Glutamatergic neuron (in vitro differentiated cells): ENCODE results near the gene KSR1. TPM values are rescaled to one million over a fixed set of nuclear protein-coding genes. Genes with fewer than 3 reads are reported as not detected.

Experiments used
- DNase-seq: peaks from one replicate; pipeline ENCODE4 v3.0.0; 2022
- H3K27ac Mint-ChIP-seq: one replicate; pipeline ENCODE4 v1.8.0; 2020; ENCODE audit warnings: mild to moderate bottlenecking, mixed read lengths, inconsistent platforms; ENCODE audit not compliant: unreplicated experiment
- H3K27me3 Mint-ChIP-seq: one replicate; pipeline ENCODE4 v1.8.0; 2020; ENCODE audit warnings: mild to moderate bottlenecking, moderate library complexity, mixed read lengths, inconsistent platforms; ENCODE audit not compliant: unreplicated experiment
- H3K36me3 Mint-ChIP-seq: one replicate; pipeline ENCODE4 v1.8.0; 2020; ENCODE audit warnings: mild to moderate bottlenecking, mixed read lengths, inconsistent platforms; ENCODE audit not compliant: unreplicated experiment
- H3K4me1 Mint-ChIP-seq: one replicate; pipeline ENCODE4 v1.8.0; 2020; ENCODE audit warnings: mild to moderate bottlenecking, low read depth, mixed read lengths, inconsistent platforms; ENCODE audit not compliant: unreplicated experiment
- H3K4me3 Mint-ChIP-seq: one replicate; pipeline ENCODE4 v1.8.0; 2020; ENCODE audit warnings: mild to moderate bottlenecking, mixed read lengths, inconsistent platforms; ENCODE audit not compliant: unreplicated experiment
- H3K9me3 Mint-ChIP-seq: one replicate; pipeline ENCODE4 v1.8.0; 2020; ENCODE audit warnings: mild to moderate bottlenecking, moderate library complexity, mixed read lengths, inconsistent platforms; ENCODE audit not compliant: unreplicated experiment
- CTCF ChIP-seq: fragments of 200-600 bp; sonication (generic); IDR thresholded peaks from one replicate; pipeline ENCODE4 v1.5.0; 2021; ENCODE audit not compliant: partially characterized antibody, unreplicated experiment
- total RNA-seq: library from RNA; stranded (reverse); fragmentation: NEBNext Ultra II Directional; extraction: Animal tissue kit (Norgen Biotek cat#: 25700); gene quantifications from one replicate; pipeline ENCODE4 v1.2.1, GENCODE V29; 2021; ENCODE audit not compliant: unreplicated experiment

Gene KSR1
- total RNA-seq, 1 donor from 2014 or later = 203 TPM

DNA sequence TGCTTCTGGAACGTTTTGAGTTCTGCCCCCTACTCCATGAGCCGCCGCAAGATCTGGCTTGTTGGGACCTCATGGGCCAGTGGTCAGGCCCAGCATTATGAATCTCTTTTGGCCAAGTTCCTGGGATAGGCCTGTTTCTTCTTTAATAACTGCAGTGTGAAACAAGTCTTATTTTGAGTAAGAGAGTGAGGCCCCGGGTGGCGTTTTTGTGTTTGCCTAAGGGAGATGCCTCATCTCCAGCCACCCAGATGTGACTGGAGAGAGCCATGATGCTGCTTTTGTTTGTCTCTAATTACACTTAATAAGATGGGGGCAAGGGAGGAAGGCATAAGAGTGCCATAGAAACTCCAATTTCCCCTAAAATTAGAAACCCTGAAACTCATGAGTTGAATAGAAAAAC lies 39.8 kb downstream of the KSR1 start:
- H3K9me3 Mint-ChIP-seq = peaks cover 29% of the 10 kb centered on the region
- H3K36me3 Mint-ChIP-seq = peaks cover 9% of the 10 kb centered on the region
- peak overlapping the region; percentile 92 for H3K27ac Mint-ChIP-seq
- TF ChIP-seq CTCF = no peak
- H3K4me1 Mint-ChIP-seq = peaks cover 66% of the 10 kb centered on the region
- DNase-seq = no peak
- H3K4me3 Mint-ChIP-seq = peak overlapping the region; percentile 70
- peaks cover 27% of the 10 kb centered on the region for H3K27me3 Mint-ChIP-seq

DNA sequence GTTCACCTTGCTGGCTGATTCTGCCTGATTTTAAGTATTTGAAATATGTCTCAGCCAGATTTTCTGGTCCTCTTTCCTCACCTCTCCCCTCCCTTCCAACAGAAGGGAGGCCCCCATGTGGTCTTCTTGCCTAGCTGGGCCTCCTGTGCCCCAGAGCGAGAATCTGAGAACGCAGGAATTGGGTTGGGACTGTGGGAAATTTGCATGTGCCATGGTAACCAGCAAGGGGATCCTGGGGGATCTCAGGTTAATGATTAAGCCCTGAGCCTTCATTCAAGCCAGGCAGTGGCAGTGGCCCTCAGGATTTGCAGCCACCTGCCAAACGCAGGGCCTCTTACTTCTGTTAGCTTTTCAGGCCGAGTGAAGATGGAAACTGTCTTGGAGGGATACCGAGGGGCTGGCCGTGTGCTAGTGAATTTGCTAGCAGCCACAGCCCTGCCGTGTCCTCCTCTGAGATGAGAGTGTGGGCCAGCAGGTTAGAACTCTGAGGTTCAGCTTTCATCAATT lies 40.2 kb downstream of the KSR1 start:
- Mint-ChIP-seq H3K4me3 (peak overlapping the region; percentile 70), H3K27me3 (peaks cover 26% of the 10 kb centered on the region), H3K27ac (peak overlapping the region; percentile 92), H3K9me3 (peaks cover 28% of the 10 kb centered on the region), H3K4me1 (peaks cover 63% of the 10 kb centered on the region), H3K36me3 (peaks cover 9% of the 10 kb centered on the region)
- TF ChIP-seq CTCF = no peak
- DNase-seq = no peak

- H3K27me3 Mint-ChIP-seq = peaks cover 26% of the 10 kb centered on the region
- H3K36me3 Mint-ChIP-seq = peaks cover 13% of the 10 kb centered on the region
- H3K4me1 Mint-ChIP-seq = peaks cover 58% of the 10 kb centered on the region
- TF ChIP-seq CTCF = no peak
- H3K27ac Mint-ChIP-seq = peak overlapping the region; percentile 92
- no peak for DNase-seq
- H3K4me3 Mint-ChIP-seq = peak overlapping the region; percentile 70
- peaks cover 27% of the 10 kb centered on the region for H3K9me3 Mint-ChIP-seq
Observed at GRCh38 chr17:27496971-27497370, 40.7 kb downstream of the KSR1 start.

- DNase-seq = no peak
- H3K9me3 Mint-ChIP-seq = peaks cover 20% of the 10 kb centered on the region
- H3K27ac Mint-ChIP-seq = peak overlapping the region; percentile 55
- H3K4me1 Mint-ChIP-seq = peaks cover 51% of the 10 kb centered on the region
- H3K27me3 Mint-ChIP-seq = peaks cover 18% of the 10 kb centered on the region
- peak overlapping the region; percentile 7 for H3K4me3 Mint-ChIP-seq
- no peak for TF ChIP-seq CTCF
- H3K36me3 Mint-ChIP-seq = peaks cover 13% of the 10 kb centered on the region
Observed at GRCh38 chr17:27497696-27498095, 41.4 kb downstream of the KSR1 start.

GRCh38 chr17:27498615-27499309 lies 42.5 kb downstream of the KSR1 start:
- Mint-ChIP-seq H3K4me3 (no peak overlapping the region), H3K27me3 (peaks cover 19% of the 10 kb centered on the region)

More at GRCh38 chr17:27498615-27499309, 42.5 kb downstream of the KSR1 start:
- peaks cover 22% of the 10 kb centered on the region for H3K9me3 Mint-ChIP-seq
- no peak for TF ChIP-seq CTCF
- H3K4me1 Mint-ChIP-seq = peaks cover 44% of the 10 kb centered on the region
- H3K27ac Mint-ChIP-seq = no peak overlapping the region
- H3K36me3 Mint-ChIP-seq = peaks cover 13% of the 10 kb centered on the region
- DNase-seq = no peak
